K562 (cell line): ENCODE data around the gene BHLHE23. TPM values are rescaled to one million over a fixed set of nuclear protein-coding genes. Genes with fewer than 3 reads are reported as not detected.

Experiments used
- ATAC-seq: fragments of 200-7000 bp; cut with Tn5 transposase; 3 replicates; pipeline ENCODE4 v1.9.1; 2020; ENCODE audit warnings: moderate library complexity
- BruUV-seq: library from RNA; stranded (reverse); fragments of 400-500 nt; replicated peaks from 2 replicates; lab custom pipeline; 2021; lab: Mats Ljungman, UMichigan
- CTCF ChIA-PET: fragments of 300-600 bp; formaldehyde crosslinking; extraction: SDS; loops from one replicate; lab custom pipeline; 2021; ENCODE audit warnings: low intra/inter-chr PET ratio; lab: Yijun Ruan, JAX
- POLR2A ChIA-PET: fragments of 300-600, 350-650 bp; sonication (Branson Sonifier 250); formaldehyde crosslinking; extraction: SDS; loops from one replicate; lab custom pipeline; 2021; ENCODE audit warnings: antibody characterized with exemption, inconsistent platforms; lab: Yijun Ruan, JAX
- DNase-seq, 4 experiments: peaks; one replicate each; pipeline versions ENCODE4 v3.0.0 to v3.0.0-alpha.2; 2011 to 2018; ENCODE audit warnings: low spot score in 3 of 4, mixed read lengths in 3 of 4; ENCODE audit errors: extremely low read depth in 1 of 4
- FAIRE-seq: peaks from 2 replicates; lab custom pipeline; 2011; peaks lifted over from hg19 to GRCh38; lab: Jason Lieb, UNC
- H2AFZ ChIP-seq: 2 replicates; pipeline ENCODE4 v1.6.0; 2011; ENCODE audit warnings: low read depth, low read length, control low read depth, inconsistent platforms
- H3K27ac ChIP-seq: fragments of 200-600 bp; 3 replicates; pipeline ENCODE4 v1.8.0; 2011; ENCODE audit warnings: low read depth, mild to moderate bottlenecking, control low read depth, inconsistent platforms, low read length, moderate library complexity, mixed read lengths; ENCODE audit errors: extremely low read depth
- H3K27me3 ChIP-seq, 2 experiments: fragments of 300-600 bp in 1 of 2; 2 replicates in 1 of 2; 3 replicates in 1 of 2; pipeline versions ENCODE4 v1.6.0 to v1.8.0; 2011; ENCODE audit warnings: inconsistent platforms in 2 of 2, low read length in 2 of 2, mild to moderate bottlenecking in 1 of 2, mixed read lengths in 1 of 2, moderate library complexity in 1 of 2; ENCODE audit not compliant: control insufficient read depth in 2 of 2, insufficient read depth in 2 of 2
- H3K36me3 ChIP-seq: fragments of 300-600 bp; 3 replicates; pipeline ENCODE4 v1.8.0; 2011; ENCODE audit warnings: mild to moderate bottlenecking, low read length, inconsistent platforms; ENCODE audit not compliant: control insufficient read depth, insufficient read depth
- H3K4me1 ChIP-seq, 2 experiments: fragments of 200-600 bp in 1 of 2; replicated peaks in 1 of 2; 2 replicates in 1 of 2; 3 replicates in 1 of 2; pipeline versions ENCODE4 v1.5.1 to v1.8.0; 2011; ENCODE audit warnings: inconsistent platforms in 2 of 2, low read length in 2 of 2, mild to moderate bottlenecking in 1 of 2, mixed read lengths in 1 of 2, moderate library complexity in 1 of 2; ENCODE audit not compliant: control insufficient read depth in 2 of 2, insufficient read depth in 2 of 2
- H3K4me2 ChIP-seq: 2 replicates; pipeline ENCODE4 v1.6.1; 2011; ENCODE audit warnings: low read length, control low read depth, inconsistent platforms, mixed read lengths; ENCODE audit not compliant: insufficient read depth
- H3K4me3 ChIP-seq: fragments of 200-600 bp; sonication (generic), shearing (Covaris generic); 2 replicates; pipeline ENCODE4 v1.5.1; 2016; ENCODE audit warnings: control low read depth, inconsistent platforms
- H3K79me2 ChIP-seq: fragments of 200-600 bp; 3 replicates; pipeline ENCODE4 v1.8.0; 2011; ENCODE audit warnings: low read length, inconsistent platforms; ENCODE audit not compliant: control insufficient read depth, insufficient read depth
- H3K9ac ChIP-seq, 2 experiments: 2 replicates each; pipeline versions ENCODE4 v1.6.0 to v1.6.1; 2011; ENCODE audit warnings: low read depth in 2 of 2, low read length in 2 of 2, control low read depth in 1 of 2, inconsistent platforms in 1 of 2, mild to moderate bottlenecking in 1 of 2, mixed read lengths in 1 of 2; ENCODE audit not compliant: insufficient read depth in 1 of 2
- H3K9me1 ChIP-seq: one replicate; pipeline ENCODE4 v1.6.0; 2011; ENCODE audit warnings: inconsistent platforms, mild to moderate bottlenecking, low read length, moderate library complexity; ENCODE audit not compliant: control insufficient read depth, insufficient read depth
- H3K9me3 ChIP-seq: replicated peaks from 2 replicates; pipeline ENCODE4 v1.5.1; 2011; ENCODE audit warnings: low read depth, low read length, inconsistent platforms; ENCODE audit not compliant: control insufficient read depth, insufficient read depth
- H4K20me1 ChIP-seq: replicated peaks from 2 replicates; pipeline ENCODE4 v1.6.1; 2011; ENCODE audit warnings: low read length, inconsistent platforms, mixed read lengths; ENCODE audit not compliant: control insufficient read depth, insufficient read depth
- DIDO1 ChIP-seq: fragments of 450-650 bp; IDR thresholded peaks from 2 replicates; pipeline ENCODE4 v1.6.1; 2016; ENCODE audit warnings: low read depth, missing biosample characterization, missing genetic modification characterization
- HNRNPH1 ChIP-seq: fragments of 200-400 bp; formaldehyde crosslinking; optimal IDR thresholded peaks from 2 replicates; pipeline ENCODE3; 2017; ENCODE audit warnings: low read depth, mild to moderate bottlenecking, low read length, moderate library complexity
- ZBTB17 ChIP-seq: fragments of 450-650 bp; formaldehyde crosslinking; IDR thresholded peaks from 2 replicates; pipeline ENCODE4 v1.4.0; 2020; ENCODE audit warnings: mild to moderate bottlenecking
- ZNF384 ChIP-seq: IDR thresholded peaks from 2 replicates; pipeline ENCODE4 v1.6.1; 2012; ENCODE audit warnings: low read depth, low read length, improper control_type of control experiment
- ZNF445 ChIP-seq: fragments of 250-450 bp; sonication (Bioruptor Pico); IDR thresholded peaks from 2 replicates; pipeline ENCODE4 v1.4.0; 2020; ENCODE audit warnings: low read depth, mild to moderate bottlenecking, moderate library complexity
- WGBS: fragments of 100-300 bp; shearing (Covaris generic); methylation state at CpG from one replicate; pipeline ENCODE4 v1.1.6; 2016; ENCODE audit warnings: low coverage, mixed read lengths; ENCODE audit not compliant: insufficient coverage; ENCODE audit errors: missing lambda C conversion rate; 5-methylcytosine and 5-hydroxymethylcytosine counted together
- in situ Hi-C: fragments of 300-500 bp; cut with MboI; formaldehyde crosslinking; loops from 4 replicates; pipeline ENCODE4 v1.15.0; 2018; ENCODE audit warnings: inconsistent platforms, mixed read lengths
- intact Hi-C: fragments of 100-400 bp; cut with micrococcal nuclease; formaldehyde crosslinking; loops from 2 replicates; pipeline ENCODE4 v1.14.2; 2022
- polyA plus RNA-seq, 8 experiments: library from polyadenylated mRNA; depleted of rRNA in 4 of 8; stranded (reverse) in 5 of 8; unstranded in 3 of 8; fragments of >200 nt; fragmentation: Nextera tagmentation in 2 of 8; fragmentation: Illumina TruSeq in 1 of 8; extraction: Ambion mirVana in 2 of 8; extraction: Trizol in 1 of 8; gene quantifications; 2 replicates each; pipeline versions ENCODE4 v1.2.1 to v1.2.3, GENCODE V29; 2011 to 2014; ENCODE audit warnings: inconsistent platforms in 1 of 8, missing spikeins in 1 of 8
- total RNA-seq, 7 experiments: library from RNA; depleted of rRNA in 6 of 7; stranded (reverse); fragments of >200 nt in 6 of 7; fragmentation: Illumina TruSeq in 2 of 7; extraction: Trizol in 2 of 7; gene quantifications; 2 replicates each; pipeline versions ENCODE4 v1.2.1 to v1.2.3, GENCODE V29; 2011 to 2021; ENCODE audit warnings: low replicate concordance in 1 of 7

BHLHE23 gene
- total and polyA plus RNA-seq, 9 of the 15 experiments (the other 6 are each of a cell fraction or from before 2014, with no cell fraction given) = not detected

- Histone ChIP-seq H3K4me1 (peaks cover 0 to 59% of the 10 kb centered on the region in 2 experiments; a peak in 3 of 5 replicates), H3K9me3 (no peaks in the 10 kb centered on the region), H3K9ac (no peak overlapping the region), H3K9me1 (no peaks in the 10 kb centered on the region), H3K27me3 (peaks cover 36 to 93% of the 10 kb centered on the region in 2 experiments), H2AFZ (no peak overlapping the region), H3K36me3 (no peaks in the 10 kb centered on the region), H3K4me2 (no peak overlapping the region), H4K20me1 (peaks cover 11% of the 10 kb centered on the region; the same call in 1 of the 2 replicates), H3K4me3 (no peak overlapping the region), H3K27ac (no peak overlapping the region), H3K79me2 (no peaks in the 10 kb centered on the region)
- CTCF ChIA-PET = no interaction called here
- POLR2A ChIA-PET = interaction anchor here (1.1 kb wide), 2 partner anchors 22 to 81 kb away, joined by 4 read pairs; no protein-coding TSS in a partner anchor
- intact Hi-C loops = no loop called here
- in situ Hi-C loops = no loop called here
- TF ChIP-seq HNRNPH1 (no peak), ZNF384 (no peak), ZBTB17 (CRISPR knock-in tag) (no peak), ZNF445 (no peak), DIDO1 (no peak)
- DNase-seq (no peak), FAIRE-seq (no peak), ATAC-seq (no peak)
- no TSS peak for BruUV-seq
- WGBS = 1% methylated on average over 10 of the region's 10 CpGs
These were observed 31.5 kb downstream of the BHLHE23 start for GRCh38 chr20:62975251-62975760.
